Prostate gland (tissue), 2 donors: ENCODE data around the gene KCP. TPM values are rescaled to one million over a fixed set of nuclear protein-coding genes. Genes with fewer than 3 reads are reported as not detected.

Experiments used
- DNase-seq: peaks from one replicate; pipeline ENCODE4 v3.0.0-alpha.2; 2019; ENCODE audit warnings: low spot score
- H3K27ac ChIP-seq, 2 donors: fragments of 200-600 bp; sonication (generic); 2 replicates each; pipeline ENCODE4 v1.5.1; 2017 to 2019
- H3K27me3 ChIP-seq: fragments of 200-600 bp; sonication (generic); replicated peaks from 2 replicates; pipeline ENCODE4 v1.5.1; 2019; ENCODE audit not compliant: insufficient read depth
- H3K36me3 ChIP-seq, 2 donors: fragments of 200-600 bp; sonication (generic); 1 replicate in 1 of 2; 2 replicates in 1 of 2; pipeline versions ENCODE4 v1.5.1 to v1.8.1; 2017 to 2019
- H3K4me1 ChIP-seq: fragments of 200-600 bp; sonication (generic); replicated peaks from 2 replicates; pipeline ENCODE4 v1.5.1; 2019
- H3K4me3 ChIP-seq, 2 donors: fragments of 200-600 bp; sonication (generic); 2 replicates each; pipeline ENCODE4 v1.5.1; 2017 to 2019
- H3K9me3 ChIP-seq: fragments of 200-600 bp; sonication (generic); 2 replicates; pipeline ENCODE4 v1.5.1; 2017
- POLR2A ChIP-seq: fragments of 450-650 bp; IDR thresholded peaks from one replicate; pipeline ENCODE4 v1.6.1; 2016; ENCODE audit warnings: antibody characterized with exemption, mild to moderate bottlenecking
- POLR2AphosphoS5 ChIP-seq: sonication (generic); formaldehyde crosslinking; IDR thresholded peaks from one replicate; pipeline ENCODE4 v1.6.1; 2017; ENCODE audit warnings: antibody characterized with exemption
- WGBS: methylation state at CpG from one replicate; pipeline ENCODE4 v1.1.5; 2018; 5-methylcytosine and 5-hydroxymethylcytosine counted together
- intact Hi-C: fragments of 100-400 bp; cut with DNase I; formaldehyde crosslinking; loops from one replicate; pipeline ENCODE4 v1.14.2; 2022
- total RNA-seq, 2 donors: library from RNA; depleted of rRNA; stranded (reverse); fragments of >200 nt; gene quantifications; one replicate each; pipeline ENCODE4 v1.1.0, GENCODE V29; 2016
- TF ChIP-seq, protein P1 (sequence below), 4 experiments: fragments of 200-600 bp in 2 of 4; fragments of 450-650 bp in 2 of 4; sonication (generic) in 2 of 4; IDR thresholded peaks; 1 replicate in 3 of 4; 2 replicates in 1 of 4; pipeline ENCODE4 v1.5.1; 2016 to 2019; ENCODE audit warnings: antibody characterized with exemption in 4 of 4, mild to moderate bottlenecking in 2 of 4, moderate library complexity in 2 of 4

Gene KCP
- total RNA-seq, 2 donors from 2014 or later: 0.45 TPM; not detected in 1

DNA sequence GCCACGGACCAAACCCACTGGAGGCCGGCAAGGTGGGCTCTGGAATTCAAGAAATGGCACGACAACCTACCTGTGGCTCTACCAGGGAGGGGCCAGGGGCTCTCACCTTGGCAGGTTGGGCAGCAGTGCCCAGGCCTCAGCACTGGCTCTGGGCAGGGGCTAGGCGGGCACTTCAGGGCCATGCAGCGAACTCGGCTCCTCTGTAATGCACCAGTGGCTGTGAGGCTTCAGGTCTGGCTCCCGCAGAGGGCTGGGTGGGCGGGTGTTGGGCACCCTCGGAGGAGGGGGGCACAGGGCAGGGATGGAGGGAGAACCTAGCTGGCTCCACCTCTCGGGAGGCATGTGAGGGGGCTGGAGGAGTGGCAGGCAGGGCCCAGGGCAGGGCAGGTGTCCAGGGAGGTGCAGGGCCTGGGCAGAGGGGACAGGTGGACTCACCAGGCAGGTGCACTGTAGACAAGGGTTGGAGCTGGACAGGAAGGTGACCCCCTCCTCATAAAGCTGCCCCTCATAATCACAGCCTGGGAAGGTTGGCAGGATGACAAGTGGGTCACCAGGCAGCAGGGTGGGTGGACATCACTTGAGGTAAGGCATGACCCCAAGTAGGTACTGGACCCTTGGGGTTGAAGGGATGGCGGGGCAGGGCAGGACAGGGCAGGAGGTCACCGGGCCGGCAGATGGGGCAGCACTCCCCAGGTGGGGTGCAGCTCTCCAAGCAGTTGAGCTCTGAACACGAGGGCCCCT lies 6.7 kb downstream of the KCP start:
- DNase-seq: no peak
- Histone ChIP-seq H3K27me3 (no peaks in the 10 kb centered on the region), H3K4me1 (no peaks in the 10 kb centered on the region), H3K36me3 (no peaks in the 10 kb centered on the region), H3K4me3 (no peak overlapping the region), H3K27ac (no peak overlapping the region), H3K9me3 (no peaks in the 10 kb centered on the region)
- TF ChIP-seq POLR2A (no peak), POLR2AphosphoS5 (no peak)
- TF ChIP-seq, protein P1, sequence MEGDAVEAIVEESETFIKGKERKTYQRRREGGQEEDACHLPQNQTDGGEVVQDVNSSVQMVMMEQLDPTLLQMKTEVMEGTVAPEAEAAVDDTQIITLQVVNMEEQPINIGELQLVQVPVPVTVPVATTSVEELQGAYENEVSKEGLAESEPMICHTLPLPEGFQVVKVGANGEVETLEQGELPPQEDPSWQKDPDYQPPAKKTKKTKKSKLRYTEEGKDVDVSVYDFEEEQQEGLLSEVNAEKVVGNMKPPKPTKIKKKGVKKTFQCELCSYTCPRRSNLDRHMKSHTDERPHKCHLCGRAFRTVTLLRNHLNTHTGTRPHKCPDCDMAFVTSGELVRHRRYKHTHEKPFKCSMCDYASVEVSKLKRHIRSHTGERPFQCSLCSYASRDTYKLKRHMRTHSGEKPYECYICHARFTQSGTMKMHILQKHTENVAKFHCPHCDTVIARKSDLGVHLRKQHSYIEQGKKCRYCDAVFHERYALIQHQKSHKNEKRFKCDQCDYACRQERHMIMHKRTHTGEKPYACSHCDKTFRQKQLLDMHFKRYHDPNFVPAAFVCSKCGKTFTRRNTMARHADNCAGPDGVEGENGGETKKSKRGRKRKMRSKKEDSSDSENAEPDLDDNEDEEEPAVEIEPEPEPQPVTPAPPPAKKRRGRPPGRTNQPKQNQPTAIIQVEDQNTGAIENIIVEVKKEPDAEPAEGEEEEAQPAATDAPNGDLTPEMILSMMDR (IDR thresholded peaks at IDR 0.05): no peak
- intact Hi-C loops: loop anchor here (2.0 kb wide), 1 partner anchor 187 kb away; no protein-coding TSS in a partner anchor
- WGBS: 87% methylated on average over 9 of the region's 14 CpGs

DNA sequence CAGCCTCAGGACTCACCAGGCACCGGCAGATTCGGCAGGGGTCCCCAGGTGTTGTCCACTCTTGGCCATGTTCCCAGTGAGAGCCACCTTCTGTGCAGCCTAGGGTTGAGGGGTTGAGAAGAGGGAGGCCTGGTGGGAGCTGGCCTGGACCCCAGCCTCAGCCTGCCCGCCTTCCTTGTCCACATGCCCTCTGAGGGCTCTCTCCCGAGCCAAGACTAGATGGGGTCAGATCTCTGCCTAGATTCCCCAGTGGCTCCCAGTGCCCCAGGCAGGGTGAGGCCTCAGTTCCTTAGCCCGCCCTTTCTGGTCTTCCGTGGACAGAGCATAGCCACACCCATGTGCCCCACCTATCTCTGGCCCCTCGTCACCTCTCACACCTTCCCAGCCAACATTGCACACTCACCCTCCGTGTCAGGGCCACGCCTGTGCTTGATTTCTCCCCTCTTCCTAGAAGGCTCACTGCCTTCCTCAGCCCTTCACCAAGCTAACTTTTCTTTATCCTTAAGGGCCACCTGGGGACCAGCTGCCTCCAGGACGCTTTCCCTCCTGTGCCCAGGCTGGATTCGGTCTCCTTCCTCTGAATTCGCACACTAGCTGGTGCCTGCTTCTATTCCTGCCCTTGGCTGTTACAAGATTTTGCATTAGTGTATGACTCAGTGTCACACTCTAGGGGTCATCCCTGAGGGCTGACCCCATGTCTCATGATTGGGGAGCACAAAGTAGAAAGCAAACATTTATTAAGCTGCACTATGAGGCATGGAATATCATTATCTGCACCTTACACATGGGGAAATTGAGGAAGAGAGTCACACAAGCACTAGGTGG lies 7.5 kb downstream of the KCP start:
- Histone ChIP-seq H3K27me3 (no peaks in the 10 kb centered on the region), H3K4me3 (no peak overlapping the region), H3K36me3 (no peaks in the 10 kb centered on the region), H3K4me1 (no peaks in the 10 kb centered on the region), H3K27ac (no peak overlapping the region), H3K9me3 (no peaks in the 10 kb centered on the region)
- WGBS: 83% methylated on average over 12 of the region's 12 CpGs
- DNase-seq: no peak
- intact Hi-C loops: no loop called here
- TF ChIP-seq POLR2A (no peak), POLR2AphosphoS5 (no peak)
- TF ChIP-seq, protein P1 (IDR thresholded peaks at IDR 0.05): no peak

DNA sequence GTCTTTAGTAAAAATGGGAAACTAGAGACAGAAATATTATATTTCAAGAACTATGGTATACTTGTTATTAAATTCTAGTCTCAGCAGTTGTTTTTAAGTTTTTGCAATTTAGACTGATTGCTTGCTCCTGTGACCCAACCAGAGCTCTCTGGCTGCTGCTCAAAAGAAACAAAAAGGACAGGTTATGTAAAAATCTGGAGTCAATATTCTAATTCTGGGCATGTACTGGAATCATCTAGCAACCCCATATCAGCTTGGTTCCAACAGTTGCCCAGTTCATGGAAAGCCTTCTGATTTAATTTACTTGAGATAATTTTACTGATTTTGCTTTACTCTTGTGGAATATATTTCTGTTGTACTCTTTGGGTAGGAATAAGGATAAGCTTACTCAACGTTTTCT lies 10.3 kb downstream of the KCP start:
- H3K9me3 ChIP-seq: no peaks in the 10 kb centered on the region
- no peaks in the 10 kb centered on the region for H3K36me3 ChIP-seq
- TF ChIP-seq POLR2AphosphoS5 (no peak), POLR2A (no peak)
- TF ChIP-seq, protein P1 (IDR thresholded peaks at IDR 0.05): no peak
- no peak for DNase-seq
- H3K4me1 ChIP-seq: no peaks in the 10 kb centered on the region
- intact Hi-C loops: no loop called here
- WGBS: 94% methylated on average over 1 of the region's 1 CpG
- H3K4me3 ChIP-seq: no peak overlapping the region
- H3K27ac ChIP-seq: no peak overlapping the region
- no peaks in the 10 kb centered on the region for H3K27me3 ChIP-seq

DNA sequence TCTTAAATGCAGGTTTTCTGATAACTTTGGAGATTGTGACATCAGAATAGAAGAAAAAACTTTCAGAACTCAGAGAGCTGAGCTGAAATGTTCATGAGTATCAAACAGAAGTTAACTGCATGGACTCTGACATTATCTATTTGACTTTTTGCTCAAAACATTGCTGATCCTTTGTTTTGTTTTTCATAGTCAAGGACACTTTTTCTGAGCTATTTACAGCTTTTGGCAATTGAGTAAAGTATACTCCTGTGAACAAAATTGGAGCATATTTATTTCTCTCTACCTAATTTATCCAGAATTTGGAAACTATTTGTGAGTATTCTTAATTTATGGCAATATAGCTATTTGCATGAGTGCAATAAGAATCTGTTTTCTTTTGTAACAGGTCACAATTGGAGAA lies 11.1 kb downstream of the KCP start:
- Histone ChIP-seq H3K36me3 (no peaks in the 10 kb centered on the region), H3K27me3 (no peaks in the 10 kb centered on the region), H3K27ac (no peak overlapping the region), H3K9me3 (no peaks in the 10 kb centered on the region), H3K4me1 (no peaks in the 10 kb centered on the region), H3K4me3 (no peak overlapping the region)
- TF ChIP-seq POLR2A: no peak
- TF ChIP-seq, protein P1 (IDR thresholded peaks at IDR 0.05): no peak
- TF ChIP-seq POLR2AphosphoS5: no peak
- intact Hi-C loops: no loop called here
- no peak for DNase-seq

DNA sequence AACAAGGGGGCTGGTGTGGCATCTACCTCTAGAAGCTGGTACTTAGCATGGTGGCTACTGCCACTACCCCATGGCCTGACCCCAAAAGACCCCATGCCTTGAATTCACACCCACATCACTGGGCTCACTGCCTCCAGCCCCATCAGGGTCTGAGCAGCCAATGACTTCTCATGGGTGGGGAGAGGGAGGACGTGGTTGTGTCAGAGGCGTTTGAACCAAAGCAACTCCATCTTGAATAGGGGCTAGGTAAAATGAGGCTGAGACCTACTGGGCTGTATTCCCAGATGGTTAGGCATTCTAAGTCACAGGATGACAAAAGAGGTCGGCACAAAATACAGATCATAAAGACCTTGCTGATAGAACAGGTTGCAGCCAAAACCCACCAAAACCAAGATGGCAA lies 15.2 kb downstream of the KCP start:
- no peak for TF ChIP-seq POLR2AphosphoS5
- TF ChIP-seq POLR2A: no peak
- TF ChIP-seq, protein P1 (IDR thresholded peaks at IDR 0.05): no peak
- no peak overlapping the region for H3K4me3 ChIP-seq
- H3K9me3 ChIP-seq: no peaks in the 10 kb centered on the region
- DNase-seq: no peak
- H3K4me1 ChIP-seq: no peaks in the 10 kb centered on the region
- no peak overlapping the region for H3K27ac ChIP-seq
- no peaks in the 10 kb centered on the region for H3K36me3 ChIP-seq
- intact Hi-C loops: no loop called here
- no peaks in the 10 kb centered on the region for H3K27me3 ChIP-seq
- WGBS: 87% methylated on average over 3 of the region's 3 CpGs
